PC-3 (cell line): Measurements from ENCODE around the gene DHRS4.
"Not testable (repeated sequence)": the region's sequence is repeated elsewhere in the genome, so short reads cannot be mapped to it uniquely, and the experiment has no call there.

Experiments
- EZH2 ChIP-seq: fragments of 300-600 bp; sonication (generic); IDR thresholded peaks from one replicate; pipeline ENCODE4 v1.6.1; 2017; ENCODE audit warnings: antibody characterized with exemption, mild to moderate bottlenecking, low read length; ENCODE audit not compliant: unreplicated experiment
- EZH2phosphoT487 ChIP-seq: fragments of 300-600 bp; sonication (generic); IDR thresholded peaks from 2 replicates; pipeline ENCODE4 v1.6.1; 2018; ENCODE audit warnings: mild to moderate bottlenecking, antibody characterized with exemption, low read length, borderline replicate concordance
- TF ChIP-seq, protein P1 (sequence below): fragments of 300-600 bp; sonication (generic); conservative IDR thresholded peaks from 2 replicates; pipeline ENCODE4 v1.5.1; 2017; ENCODE audit warnings: antibody characterized with exemption, low read depth, mild to moderate bottlenecking, low read length

DNA sequence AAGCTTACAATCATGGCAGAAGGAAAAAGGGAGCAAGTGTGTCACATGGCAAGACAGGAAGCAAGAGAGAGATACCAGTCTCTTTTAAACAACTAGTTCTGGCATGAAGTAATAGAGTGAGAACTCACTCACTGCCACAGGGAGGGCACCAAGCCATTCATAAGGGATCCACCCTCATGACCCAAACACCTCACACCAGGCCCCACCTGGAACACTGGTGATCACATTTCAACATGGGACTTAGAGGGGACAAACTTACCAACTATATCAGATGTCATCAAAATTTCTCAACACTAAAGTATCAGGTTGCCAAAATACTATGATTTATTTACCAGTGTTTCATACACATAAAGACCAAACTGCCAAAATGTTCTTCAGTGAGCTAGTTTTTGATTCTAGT lies 7.3 kb downstream of the DHRS4 start:
- not testable (repeated sequence) for TF ChIP-seq EZH2, EZH2phosphoT487
- TF ChIP-seq, protein P1, sequence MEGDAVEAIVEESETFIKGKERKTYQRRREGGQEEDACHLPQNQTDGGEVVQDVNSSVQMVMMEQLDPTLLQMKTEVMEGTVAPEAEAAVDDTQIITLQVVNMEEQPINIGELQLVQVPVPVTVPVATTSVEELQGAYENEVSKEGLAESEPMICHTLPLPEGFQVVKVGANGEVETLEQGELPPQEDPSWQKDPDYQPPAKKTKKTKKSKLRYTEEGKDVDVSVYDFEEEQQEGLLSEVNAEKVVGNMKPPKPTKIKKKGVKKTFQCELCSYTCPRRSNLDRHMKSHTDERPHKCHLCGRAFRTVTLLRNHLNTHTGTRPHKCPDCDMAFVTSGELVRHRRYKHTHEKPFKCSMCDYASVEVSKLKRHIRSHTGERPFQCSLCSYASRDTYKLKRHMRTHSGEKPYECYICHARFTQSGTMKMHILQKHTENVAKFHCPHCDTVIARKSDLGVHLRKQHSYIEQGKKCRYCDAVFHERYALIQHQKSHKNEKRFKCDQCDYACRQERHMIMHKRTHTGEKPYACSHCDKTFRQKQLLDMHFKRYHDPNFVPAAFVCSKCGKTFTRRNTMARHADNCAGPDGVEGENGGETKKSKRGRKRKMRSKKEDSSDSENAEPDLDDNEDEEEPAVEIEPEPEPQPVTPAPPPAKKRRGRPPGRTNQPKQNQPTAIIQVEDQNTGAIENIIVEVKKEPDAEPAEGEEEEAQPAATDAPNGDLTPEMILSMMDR = not testable (repeated sequence)
